LNCaP clone FGC (cell line): Measurements from ENCODE around the gene BDKRB2.

ENCODE experiments used
- DNase-seq: peaks from one replicate; pipeline ENCODE4 v3.0.0-alpha.2; 2011; ENCODE audit warnings: low read depth
- H3K4me3 ChIP-seq: 2 replicates; pipeline ENCODE4 v1.5.1; 2011; ENCODE audit warnings: mild to moderate bottlenecking, low read depth, low read length, control low read depth
- TF ChIP-seq, protein P1 (sequence below): IDR thresholded peaks from 2 replicates; pipeline ENCODE4 v1.5.1; 2012; ENCODE audit warnings: mild to moderate bottlenecking; ENCODE audit not compliant: control insufficient read depth, insufficient read depth; ENCODE audit errors: extremely low read depth

The BDKRB2 gene

GRCh38 chr14:96224480-96225096 lies 19.9 kb downstream of the BDKRB2 start:
- no peak overlapping the region for H3K4me3 ChIP-seq
- TF ChIP-seq, protein P1, sequence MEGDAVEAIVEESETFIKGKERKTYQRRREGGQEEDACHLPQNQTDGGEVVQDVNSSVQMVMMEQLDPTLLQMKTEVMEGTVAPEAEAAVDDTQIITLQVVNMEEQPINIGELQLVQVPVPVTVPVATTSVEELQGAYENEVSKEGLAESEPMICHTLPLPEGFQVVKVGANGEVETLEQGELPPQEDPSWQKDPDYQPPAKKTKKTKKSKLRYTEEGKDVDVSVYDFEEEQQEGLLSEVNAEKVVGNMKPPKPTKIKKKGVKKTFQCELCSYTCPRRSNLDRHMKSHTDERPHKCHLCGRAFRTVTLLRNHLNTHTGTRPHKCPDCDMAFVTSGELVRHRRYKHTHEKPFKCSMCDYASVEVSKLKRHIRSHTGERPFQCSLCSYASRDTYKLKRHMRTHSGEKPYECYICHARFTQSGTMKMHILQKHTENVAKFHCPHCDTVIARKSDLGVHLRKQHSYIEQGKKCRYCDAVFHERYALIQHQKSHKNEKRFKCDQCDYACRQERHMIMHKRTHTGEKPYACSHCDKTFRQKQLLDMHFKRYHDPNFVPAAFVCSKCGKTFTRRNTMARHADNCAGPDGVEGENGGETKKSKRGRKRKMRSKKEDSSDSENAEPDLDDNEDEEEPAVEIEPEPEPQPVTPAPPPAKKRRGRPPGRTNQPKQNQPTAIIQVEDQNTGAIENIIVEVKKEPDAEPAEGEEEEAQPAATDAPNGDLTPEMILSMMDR, result no peak
- no peak for DNase-seq

GRCh38 chr14:96225213-96225612 lies 20.6 kb downstream of the BDKRB2 start:
- TF ChIP-seq, protein P1, result no peak
- no peak overlapping the region for H3K4me3 ChIP-seq
- DNase-seq, result no peak

GRCh38 chr14:96225745-96226151 lies 21.1 kb downstream of the BDKRB2 start:
- no peak for DNase-seq
- TF ChIP-seq, protein P1, result no peak
- no peak overlapping the region for H3K4me3 ChIP-seq

DNA sequence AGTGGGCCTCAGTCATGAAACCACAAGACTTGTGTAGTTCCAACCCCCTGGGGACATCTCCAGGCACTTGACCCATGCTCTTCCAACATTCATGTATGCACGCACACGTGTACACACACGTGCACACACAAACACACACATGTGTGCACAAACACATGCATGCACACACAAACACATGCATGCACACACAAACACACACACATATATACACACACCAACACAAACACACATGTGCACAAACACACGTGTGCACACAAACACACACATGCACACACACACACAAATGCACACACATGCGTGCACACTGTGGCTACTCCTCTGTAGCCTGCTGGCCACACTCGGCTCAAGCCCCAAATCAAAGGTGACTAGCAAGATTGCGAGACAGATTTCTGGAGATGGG lies 22.8 kb downstream of the BDKRB2 start:
- DNase-seq, result no peak

GRCh38 chr14:96229315-96229714 lies 24.7 kb downstream of the BDKRB2 start:
- no peak for DNase-seq
- H3K4me3 ChIP-seq, result no peak overlapping the region
- TF ChIP-seq, protein P1, result no peak

More for the DNA sequence above, 22.8 kb downstream of the BDKRB2 start:
- TF ChIP-seq, protein P1, result no peak
- H3K4me3 ChIP-seq, result no peak overlapping the region

DNA sequence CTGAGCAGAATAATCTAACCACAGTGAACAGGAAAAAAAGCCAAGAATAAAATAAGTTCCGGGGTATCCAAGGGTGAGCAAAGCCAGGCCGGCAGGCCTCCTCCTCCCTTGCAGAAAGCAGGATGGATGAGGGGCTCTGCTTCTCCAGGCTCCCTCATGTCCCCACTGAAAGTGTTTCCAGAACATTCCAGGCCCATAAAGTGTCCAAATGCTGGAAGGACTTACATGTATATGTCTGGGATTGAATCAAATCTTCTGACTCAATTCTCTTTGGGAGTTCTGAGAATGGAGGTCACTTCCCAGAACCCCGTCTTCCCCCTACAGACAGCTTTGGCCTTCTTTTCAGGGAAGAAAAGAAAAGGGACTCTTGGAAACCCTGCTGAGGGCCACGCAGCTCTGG lies 26.4 kb downstream of the BDKRB2 start:
- H3K4me3 ChIP-seq, result no peak overlapping the region
- DNase-seq, result no peak

More for the DNA sequence above, 26.4 kb downstream of the BDKRB2 start:
- TF ChIP-seq, protein P1, result no peak
